Body of pancreas (tissue), 4 donors: ENCODE measurements around the gene HOXA9. TPM values are rescaled to one million over a fixed set of nuclear protein-coding genes. Genes with fewer than 3 reads are reported as not detected.

Source experiments
- ATAC-seq: fragments of 150-250 bp; one replicate; pipeline ENCODE4 v1.9.1; 2016
- DNase-seq, 4 donors: peaks; one replicate each; pipeline ENCODE4 v3.0.0-alpha.2; 2019
- H3K27ac ChIP-seq, 4 donors: fragments of 200-600 bp; sonication (generic); 1 replicate in 3 of 4; 2 replicates in 1 of 4; pipeline versions ENCODE4 v1.5.1 to v1.6.1; 2016 to 2019; ENCODE audit warnings: mild to moderate bottlenecking in 1 of 4, mixed read lengths in 1 of 4, moderate library complexity in 1 of 4
- H3K27me3 ChIP-seq, 2 donors: fragments of 200-600 bp; sonication (generic); one replicate each; pipeline ENCODE4 v1.6.0; 2016; ENCODE audit warnings: mild to moderate bottlenecking in 1 of 2
- H3K36me3 ChIP-seq, 2 donors: fragments of 200-600 bp; sonication (generic); replicated peaks in 1 of 2; 2 replicates each; pipeline ENCODE4 v1.5.1; 2016; ENCODE audit warnings: low read depth in 2 of 2; ENCODE audit not compliant: insufficient read depth in 1 of 2
- H3K4me1 ChIP-seq: fragments of 200-600 bp; sonication (generic); one replicate; pipeline ENCODE4 v1.6.0; 2016
- H3K4me3 ChIP-seq, 2 donors: fragments of 200-600 bp; sonication (generic); 1 replicate in 1 of 2; 2 replicates in 1 of 2; pipeline ENCODE4 v1.5.1; 2016 to 2019
- H3K9me3 ChIP-seq, 3 donors: fragments of 200-600 bp; sonication (generic); 1 replicate in 2 of 3; 2 replicates in 1 of 3; pipeline ENCODE4 v1.5.1; 2016
- CTCF ChIP-seq, 7 experiments: fragments of 450-650 bp in 4 of 7; fragments of 200-600 bp in 3 of 7; sonication (generic) in 3 of 7; IDR thresholded peaks; one replicate each; pipeline ENCODE4 v1.5.1; 2016 to 2019; ENCODE audit warnings: antibody characterized with exemption in 7 of 7
- POLR2A ChIP-seq, 3 donors: fragments of 450-650 bp; IDR thresholded peaks; one replicate each; pipeline ENCODE4 v1.6.1; 2016; ENCODE audit warnings: antibody characterized with exemption in 3 of 3, mild to moderate bottlenecking in 2 of 3
- WGBS, 2 donors: methylation state at CpG; one replicate each; pipeline ENCODE4 v1.1.5; 2017; 5-methylcytosine and 5-hydroxymethylcytosine counted together
- intact Hi-C: fragments of 100-400 bp; cut with DNase I; formaldehyde crosslinking; loops from one replicate; pipeline ENCODE4 v1.15.1; 2023
- total RNA-seq, 2 donors: library from RNA; depleted of rRNA; stranded (reverse); fragments of >200 nt; gene quantifications; one replicate each; pipeline ENCODE4 v1.1.0, GENCODE V29; 2016

HOXA9 gene
- total RNA-seq, 2 donors from 2014 or later, result not detected

- TF ChIP-seq CTCF (IDR thresholded peaks at IDR 0.05) (no peak), POLR2A (IDR thresholded peaks at IDR 0.05) (no peak)
- intact Hi-C loops, result loop anchor here (10.0 kb wide), 3 partner anchors 381 to 901 kb away; no protein-coding TSS in a partner anchor
- WGBS, 2 donors, result 34 to 45% methylated on average over 2 of the region's 2 CpGs
Measured at GRCh38 chr7:27194002-27194352, 28.6 kb upstream of the HOXA9 start.

DNA sequence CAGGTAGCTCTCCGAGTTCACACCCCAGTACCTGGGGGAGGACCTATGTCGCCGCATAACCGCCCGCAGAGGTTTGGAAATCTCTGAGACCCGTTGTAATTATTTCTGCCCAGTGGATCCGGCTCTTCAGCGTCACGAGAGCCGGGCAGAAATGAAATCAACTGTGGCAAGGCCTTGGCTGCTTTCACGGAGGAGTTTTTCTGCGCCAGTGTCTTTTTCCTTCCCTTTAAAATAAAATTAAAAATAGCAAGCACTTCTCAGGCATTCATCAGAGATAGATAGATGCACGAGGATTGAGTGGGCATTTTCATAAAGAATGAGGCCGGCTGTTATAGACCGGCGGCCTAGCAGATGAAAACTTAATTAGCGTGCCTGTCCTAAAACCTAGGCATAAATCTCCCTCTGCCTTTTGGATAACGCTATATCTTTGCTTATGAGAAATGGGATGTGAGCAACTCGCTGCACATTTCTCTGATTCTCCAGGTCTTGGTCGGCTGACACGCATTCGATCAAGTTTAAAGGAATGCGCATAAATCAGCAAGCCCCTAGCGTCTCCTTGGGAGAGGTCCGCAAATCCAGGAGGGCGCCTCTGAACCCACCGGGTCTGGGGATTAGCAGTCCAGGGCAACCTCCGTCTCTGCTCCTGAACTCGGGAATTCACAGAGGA, 28.1 kb upstream of the HOXA9 start:
- H3K36me3 ChIP-seq, result no peaks in the 10 kb centered on the region
- intact Hi-C loops, result loop anchor here (10.0 kb wide), 3 partner anchors 381 to 901 kb away; no protein-coding TSS in a partner anchor
- WGBS, 2 donors, result 15 to 16% methylated on average over 27 to 29 of the region's 29 CpGs
- ATAC-seq, result no peak
- peaks cover 29% of the 10 kb centered on the region for H3K4me1 ChIP-seq
- H3K27ac ChIP-seq, result no peak overlapping the region
- H3K9me3 ChIP-seq, result no peaks in the 10 kb centered on the region
- no peak overlapping the region for H3K4me3 ChIP-seq
- no peak for TF ChIP-seq POLR2A (IDR thresholded peaks at IDR 0.05)
- no peak for TF ChIP-seq CTCF (IDR thresholded peaks at IDR 0.05)
- DNase-seq, result peak in 1 of 4 donors; percentile 5
- peaks cover 0 to 88% of the 10 kb centered on the region in 2 donors for H3K27me3 ChIP-seq

More at GRCh38 chr7:27194002-27194352, 28.6 kb upstream of the HOXA9 start:
- DNase-seq, result peak in 1 of 4 donors; percentile 8
- peaks cover 0 to 88% of the 10 kb centered on the region in 2 donors for H3K27me3 ChIP-seq
- H3K36me3 ChIP-seq, result no peaks in the 10 kb centered on the region
- no peak overlapping the region for H3K27ac ChIP-seq
- H3K9me3 ChIP-seq, result no peaks in the 10 kb centered on the region
- peaks cover 28% of the 10 kb centered on the region for H3K4me1 ChIP-seq
- H3K4me3 ChIP-seq, result no peak overlapping the region
- no peak for ATAC-seq

DNA sequence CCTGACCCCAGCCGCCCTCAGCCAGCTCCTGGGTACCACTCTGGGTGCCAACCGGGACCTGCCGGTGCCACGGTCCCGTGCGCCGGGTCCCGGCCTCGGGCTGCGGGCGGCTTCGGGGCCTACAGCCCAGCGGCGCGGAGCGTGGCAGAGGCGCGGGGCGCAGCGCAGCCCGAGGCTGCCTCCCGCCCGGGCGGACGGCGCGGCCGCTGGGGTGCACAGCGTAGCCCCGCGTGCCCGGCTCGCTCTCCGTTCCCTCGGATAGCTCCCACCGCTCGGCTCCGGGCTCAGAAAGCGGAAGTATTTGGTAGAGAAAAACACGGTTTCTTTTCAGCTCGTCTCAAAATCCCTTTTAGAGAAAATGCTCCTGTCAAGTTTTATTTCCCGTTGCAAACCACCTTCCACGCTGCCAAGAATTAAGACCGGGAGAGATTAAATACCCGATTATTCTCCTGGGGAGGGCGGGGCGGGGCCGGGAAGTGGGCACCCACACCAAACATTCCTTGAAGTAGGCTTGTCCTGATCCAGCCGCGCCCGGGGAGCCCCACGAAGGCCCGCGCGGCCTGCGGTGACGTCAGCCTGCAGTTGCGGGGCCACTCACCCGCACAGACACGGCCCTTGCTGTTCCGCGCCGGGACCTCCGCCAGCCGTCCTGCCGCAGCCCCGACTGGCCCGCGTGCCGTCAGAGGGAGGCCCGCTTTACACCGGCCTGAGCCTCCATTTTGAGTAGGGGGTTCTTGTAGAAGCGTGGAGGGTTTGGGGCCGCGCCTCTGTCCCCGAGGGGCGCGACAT, 27.4 kb upstream of the HOXA9 start:
- no peaks in the 10 kb centered on the region for H3K9me3 ChIP-seq
- no peaks in the 10 kb centered on the region for H3K36me3 ChIP-seq
- ATAC-seq, result peak; percentile 43
- 3 to 12% methylated on average over 35 to 78 of the region's 78 CpGs for WGBS, 2 donors
- peaks cover 0 to 88% of the 10 kb centered on the region in 2 donors for H3K27me3 ChIP-seq
- peak in 2 of 4 donors; percentile 13 to 17 for DNase-seq
- intact Hi-C loops, result loop anchor here (10.0 kb wide), 3 partner anchors 382 to 902 kb away; no protein-coding TSS in a partner anchor
- H3K27ac ChIP-seq, result no peak overlapping the region
- no peak overlapping the region for H3K4me3 ChIP-seq
- peaks cover 37% of the 10 kb centered on the region for H3K4me1 ChIP-seq
- TF ChIP-seq POLR2A (IDR thresholded peaks at IDR 0.05), result no peak
- no peak for TF ChIP-seq CTCF (IDR thresholded peaks at IDR 0.05)

- Histone ChIP-seq H3K4me1 (peaks cover 40% of the 10 kb centered on the region), H3K27me3 (peaks cover 0 to 83% of the 10 kb centered on the region in 2 donors), H3K27ac (no peak overlapping the region), H3K9me3 (no peaks in the 10 kb centered on the region), H3K4me3 (no peak overlapping the region), H3K36me3 (no peaks in the 10 kb centered on the region)
- DNase-seq (peak in 2 of 4 donors; percentile 12 to 16), ATAC-seq (no peak)
- intact Hi-C loops, result loop anchor here (10.0 kb wide), 3 partner anchors 383 to 903 kb away; no protein-coding TSS in a partner anchor
- WGBS, 2 donors, result 8 to 13% methylated on average over 6 to 41 of the region's 42 CpGs
- no peak for TF ChIP-seq CTCF (IDR thresholded peaks at IDR 0.05)
- TF ChIP-seq POLR2A (IDR thresholded peaks at IDR 0.05), result no peak
Measured at GRCh38 chr7:27191833-27192545, 26.7 kb upstream of the HOXA9 start.
